GM19468 (cell line): Measurements from ENCODE around the gene BCL11B.

Experiments
- ATAC-seq: cut with Tn5 transposase; IDR thresholded peaks from one replicate; pipeline ENCODE4 v1.9.1; 2021; ENCODE audit warnings: mild to moderate bottlenecking, moderate library complexity, moderate number of reproducible peaks; ENCODE audit not compliant: unreplicated experiment; ENCODE audit errors: extremely low read depth

The BCL11B gene

DNA sequence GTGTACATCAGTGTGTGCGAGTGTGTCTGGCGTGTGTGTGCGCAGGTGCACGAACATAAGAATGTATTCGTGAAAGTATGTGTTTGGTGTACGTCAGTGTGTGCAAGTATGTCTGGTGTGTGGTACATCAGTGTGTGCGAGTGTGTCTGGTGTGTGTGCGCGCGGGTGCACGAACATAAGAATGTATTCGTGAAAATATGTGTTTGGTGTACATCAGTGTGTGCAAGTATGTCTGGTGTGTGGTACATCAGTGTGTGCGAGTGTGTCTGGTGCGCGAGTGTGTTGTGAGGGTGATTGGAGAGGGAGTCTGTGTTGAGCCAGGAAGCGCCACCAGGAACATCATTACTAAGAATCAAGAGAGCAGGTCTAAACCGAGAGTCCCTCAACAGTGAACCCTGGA, 143.8 kb downstream of the BCL11B start:
- no peak for ATAC-seq

GRCh38 chr14:99127651-99128167, 144.3 kb downstream of the BCL11B start:
- no peak for ATAC-seq

DNA sequence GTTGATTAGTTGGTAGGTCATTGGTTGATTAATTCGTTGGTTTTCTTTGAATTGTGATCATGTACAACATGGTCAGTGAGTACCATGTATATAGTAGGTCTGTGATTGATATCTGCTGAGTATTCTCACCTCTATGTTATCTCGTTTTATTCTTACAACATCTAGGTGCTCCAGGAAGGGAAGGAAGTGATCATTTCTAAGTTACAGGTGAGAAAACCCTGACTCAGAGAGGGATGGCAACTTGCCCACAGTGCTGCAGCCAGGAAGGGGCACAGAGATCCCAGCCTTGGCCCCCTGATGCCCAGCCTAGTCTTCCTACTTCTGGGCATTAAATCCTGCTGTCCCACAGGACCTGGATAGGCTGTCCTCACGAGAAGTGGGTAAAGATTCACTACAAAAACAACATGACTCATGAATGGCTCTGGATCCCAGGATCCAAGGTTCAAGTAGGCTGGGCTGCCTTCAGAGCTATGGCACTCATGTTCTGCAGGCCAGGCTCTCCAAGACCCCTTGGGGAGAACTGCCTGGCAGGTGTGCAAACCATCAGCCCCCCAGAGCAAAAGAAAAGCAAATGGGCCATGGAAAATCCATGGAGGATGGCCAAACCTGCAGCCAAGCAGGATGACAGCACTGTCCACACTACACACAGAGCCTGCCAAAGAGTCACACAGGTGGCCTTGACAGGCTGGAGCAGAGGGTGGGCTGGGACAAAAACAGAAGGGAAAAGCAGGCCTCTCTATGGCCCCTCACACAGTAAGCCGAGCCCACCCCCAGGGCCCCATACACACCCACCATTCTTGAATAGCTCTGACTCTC, 146.2 kb downstream of the BCL11B start:
- no peak for ATAC-seq

GRCh38 chr14:99125113-99125512, 146.9 kb downstream of the BCL11B start:
- ATAC-seq: no peak

GRCh38 chr14:99124482-99125105, 147.4 kb downstream of the BCL11B start:
- ATAC-seq: no peak

- no peak for ATAC-seq
Measured at GRCh38 chr14:99123208-99123870, 148.7 kb downstream of the BCL11B start.

DNA sequence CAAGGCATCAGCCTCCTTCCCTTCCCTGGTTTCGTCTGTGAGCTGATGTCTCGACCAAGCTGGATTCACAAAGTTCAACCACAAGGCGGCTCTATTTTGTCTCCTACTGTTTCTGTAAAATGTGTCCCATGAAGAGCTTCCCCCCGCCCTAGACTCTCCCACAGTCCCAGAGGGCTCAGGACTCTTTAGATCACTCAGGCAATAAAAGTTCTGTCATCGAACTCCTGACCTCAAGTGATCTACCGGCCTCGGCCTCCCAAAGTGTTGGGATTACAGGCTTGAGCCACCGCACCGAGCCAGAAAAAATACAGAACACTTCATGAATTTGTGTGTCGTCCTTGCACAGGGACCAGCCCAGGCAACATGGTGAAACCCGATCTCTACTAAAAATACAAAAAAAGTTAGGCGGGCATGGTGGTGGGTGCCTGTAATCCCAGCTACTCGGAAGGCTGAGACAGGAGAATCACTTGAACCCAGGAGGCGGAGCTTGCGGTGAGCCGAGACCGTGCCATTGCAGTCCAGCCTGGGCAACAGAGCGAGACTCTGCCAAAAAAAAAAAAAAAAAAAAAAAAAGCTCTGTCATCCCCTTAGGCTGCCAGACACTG, 149.4 kb downstream of the BCL11B start:
- no peak for ATAC-seq

DNA sequence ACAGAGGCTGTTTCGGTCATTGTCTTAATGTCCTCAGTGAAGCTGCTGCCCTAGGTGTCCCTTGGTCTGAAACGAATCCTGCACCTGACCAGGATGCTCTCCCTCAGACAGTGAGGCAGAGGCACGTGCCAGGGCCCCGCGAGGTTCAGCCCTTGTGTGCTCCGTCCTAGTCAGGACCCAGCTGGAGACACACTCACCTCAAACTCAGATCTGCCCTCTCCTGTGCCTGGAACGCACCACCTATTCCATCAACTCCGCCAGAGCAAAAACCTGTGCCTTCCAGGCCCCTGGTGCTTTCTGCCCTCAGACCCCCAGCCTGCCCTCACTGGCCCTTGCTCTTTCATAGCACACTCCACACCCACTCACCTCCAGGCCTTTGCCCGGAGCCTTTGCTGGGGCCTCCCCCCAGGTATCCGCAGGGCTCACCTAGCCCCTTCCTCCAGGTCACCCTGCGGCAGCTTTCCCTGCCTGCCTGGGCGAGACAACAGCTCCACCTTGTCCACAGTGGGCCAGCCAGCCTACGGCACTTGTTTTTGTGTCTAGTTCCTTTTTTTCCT, 150.6 kb downstream of the BCL11B start:
- ATAC-seq: no peak

DNA sequence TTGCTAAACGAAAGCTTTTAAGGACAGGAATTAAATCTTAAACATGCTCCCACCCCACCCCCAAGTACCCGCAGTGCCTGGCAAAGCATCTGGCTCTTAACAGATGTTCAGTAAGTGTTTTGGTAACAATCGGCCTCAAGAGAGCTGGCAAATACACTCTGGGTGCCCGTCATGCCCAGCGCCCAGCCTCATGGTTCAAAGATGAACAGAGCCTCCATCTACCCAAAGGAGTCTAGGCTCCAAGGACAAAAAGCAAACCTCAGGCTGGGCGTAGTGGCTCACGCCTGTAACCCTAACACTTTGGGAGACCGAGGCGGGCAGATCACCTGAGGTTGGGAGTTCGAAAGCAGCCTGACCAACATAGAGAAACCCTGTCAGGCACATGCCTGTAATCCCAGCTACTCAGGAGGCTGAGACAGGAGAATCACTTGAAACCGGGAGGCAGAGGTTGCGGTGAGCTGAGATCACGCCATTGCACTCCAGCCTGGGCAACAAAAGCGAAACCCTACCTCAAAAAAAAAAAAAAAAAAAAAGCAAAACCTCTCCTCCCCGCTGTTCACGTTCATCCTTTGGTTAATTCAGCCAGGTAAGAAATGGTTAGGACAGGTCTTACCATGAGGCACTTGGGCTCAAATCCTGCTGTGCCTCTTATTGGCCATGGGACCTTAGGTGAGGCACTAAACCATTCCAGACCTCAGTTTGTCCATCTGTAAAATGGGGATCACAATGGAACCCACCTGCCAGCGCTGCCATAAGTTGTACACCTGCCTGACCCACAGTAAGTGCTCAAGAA, 151.3 kb downstream of the BCL11B start:
- ATAC-seq: no peak

- no peak for ATAC-seq
Measured at GRCh38 chr14:99119554-99120525, 152.2 kb downstream of the BCL11B start.
